SU-DHL-6 (cell line): ENCODE results near the gene RPL10.

Experiments
- H2AFZ ChIP-seq: fragments of 200-600 bp; sonication (generic); 2 replicates; pipeline ENCODE4 v1.6.1; 2014; ENCODE audit warnings: low read depth, mild to moderate bottlenecking, moderate library complexity, mixed read lengths, antibody characterized with exemption, low read length; ENCODE audit not compliant: severe bottlenecking
- H3F3A ChIP-seq: fragments of 200-600 bp; shearing (Covaris generic); 2 replicates; pipeline ENCODE4 v1.6.0; 2016; ENCODE audit warnings: antibody characterized with exemption, mild to moderate bottlenecking; ENCODE audit not compliant: insufficient read depth
- H3K27ac ChIP-seq: fragments of 200-600 bp; sonication (generic); 2 replicates; pipeline ENCODE4 v1.5.1; 2016; ENCODE audit warnings: low read depth, mild to moderate bottlenecking, low read length, moderate library complexity, mixed read lengths
- H3K27me3 ChIP-seq: fragments of 200-600 bp; sonication (generic), shearing (Covaris generic); 2 replicates; pipeline ENCODE4 v1.6.0; 2014; ENCODE audit warnings: mild to moderate bottlenecking, low read length
- H3K36me3 ChIP-seq: fragments of 200-600 bp; sonication (generic); 2 replicates; pipeline ENCODE4 v1.6.1; 2014; ENCODE audit warnings: mild to moderate bottlenecking, low read length, mixed read lengths
- H3K4me2 ChIP-seq: fragments of 300-600, 200-600 bp; shearing (Covaris generic), sonication (generic); 2 replicates; pipeline ENCODE4 v1.6.0; 2014; ENCODE audit warnings: low read length, low read depth, mild to moderate bottlenecking; ENCODE audit not compliant: poor library complexity, severe bottlenecking
- H3K4me3 ChIP-seq: fragments of 200-600 bp; sonication (generic); 2 replicates; pipeline ENCODE4 v1.5.1; 2014; ENCODE audit warnings: antibody characterized with exemption, low read length, mild to moderate bottlenecking, mixed read lengths; ENCODE audit not compliant: insufficient read depth, poor library complexity, severe bottlenecking
- H3K79me2 ChIP-seq: fragments of 200-600 bp; sonication (generic); 2 replicates; pipeline ENCODE4 v1.6.1; 2014; ENCODE audit warnings: mild to moderate bottlenecking, low read length, moderate library complexity; ENCODE audit not compliant: insufficient read depth
- H3K9ac ChIP-seq: fragments of 200-600 bp; sonication (generic); 2 replicates; pipeline ENCODE4 v1.7.0; 2014; ENCODE audit warnings: mild to moderate bottlenecking, low read length
- H3K9me2 ChIP-seq: fragments of 200-600 bp; sonication (generic); replicated peaks from 2 replicates; pipeline ENCODE4 v1.6.1; 2014; ENCODE audit warnings: low read length; ENCODE audit not compliant: insufficient read depth
- H3K9me3 ChIP-seq: fragments of 200-600 bp; sonication (generic); 2 replicates; pipeline ENCODE4 v1.6.1; 2014; ENCODE audit warnings: low read length, mixed read lengths; ENCODE audit not compliant: insufficient read depth
- H4K20me1 ChIP-seq: fragments of 200-600 bp; sonication (generic); 2 replicates; pipeline ENCODE4 v1.6.1; 2014; ENCODE audit warnings: low read depth, mild to moderate bottlenecking, antibody characterized with exemption, low read length, moderate library complexity, mixed read lengths
- EZH2phosphoT487 ChIP-seq: fragments of 200-600 bp; sonication (generic), shearing (Covaris generic); conservative IDR thresholded peaks from 2 replicates; pipeline ENCODE4 v1.6.1; 2018; ENCODE audit warnings: mild to moderate bottlenecking, antibody characterized with exemption, low read length, moderate library complexity, mixed read lengths
- TF ChIP-seq, protein P1 (sequence below): fragments of 200-600 bp; sonication (generic); IDR thresholded peaks from one replicate; pipeline ENCODE4 v1.5.1; 2017; ENCODE audit warnings: antibody characterized with exemption, mild to moderate bottlenecking, low read length, moderate library complexity; ENCODE audit not compliant: insufficient read depth, poor library complexity, severe bottlenecking

The RPL10 gene

DNA sequence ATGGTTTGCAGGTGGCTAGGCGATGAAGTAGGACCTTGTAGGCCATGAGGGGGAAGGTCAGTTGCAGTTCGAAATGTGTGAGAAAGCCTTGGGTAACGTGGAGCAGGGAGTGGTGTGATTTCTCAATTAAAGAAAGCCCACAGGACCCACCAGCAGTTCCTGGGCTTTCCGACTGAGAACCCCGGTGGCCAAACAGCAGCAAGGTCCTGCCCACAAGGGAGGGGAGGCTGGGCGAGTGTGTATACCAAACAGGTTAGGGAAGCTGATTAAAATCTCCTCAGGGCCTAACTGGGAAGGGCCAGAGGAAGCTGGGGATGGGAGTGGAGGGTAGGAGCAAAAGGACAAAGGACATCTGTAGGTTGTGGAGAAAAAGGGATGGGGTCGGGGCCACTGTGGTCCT, 32.7 kb downstream of the RPL10 start:
- Histone ChIP-seq H3K9me3 (no peaks in the 10 kb centered on the region), H3K9me2 (no peaks in the 10 kb centered on the region), H2AFZ (no peak overlapping the region), H3K4me3 (no peak overlapping the region), H4K20me1 (no peaks in the 10 kb centered on the region), H3F3A (0 out of 2 replicates have a peak, but pooled peaks cover under 1% of the 10 kb centered on the region), H3K27me3 (no peaks in the 10 kb centered on the region), H3K9ac (no peak overlapping the region), H3K4me2 (no peak overlapping the region), H3K27ac (no peak overlapping the region), H3K79me2 (peaks cover 9% of the 10 kb centered on the region; the same call in 1 of the 2 replicates), H3K36me3 (no peaks in the 10 kb centered on the region)
- TF ChIP-seq, protein P1, sequence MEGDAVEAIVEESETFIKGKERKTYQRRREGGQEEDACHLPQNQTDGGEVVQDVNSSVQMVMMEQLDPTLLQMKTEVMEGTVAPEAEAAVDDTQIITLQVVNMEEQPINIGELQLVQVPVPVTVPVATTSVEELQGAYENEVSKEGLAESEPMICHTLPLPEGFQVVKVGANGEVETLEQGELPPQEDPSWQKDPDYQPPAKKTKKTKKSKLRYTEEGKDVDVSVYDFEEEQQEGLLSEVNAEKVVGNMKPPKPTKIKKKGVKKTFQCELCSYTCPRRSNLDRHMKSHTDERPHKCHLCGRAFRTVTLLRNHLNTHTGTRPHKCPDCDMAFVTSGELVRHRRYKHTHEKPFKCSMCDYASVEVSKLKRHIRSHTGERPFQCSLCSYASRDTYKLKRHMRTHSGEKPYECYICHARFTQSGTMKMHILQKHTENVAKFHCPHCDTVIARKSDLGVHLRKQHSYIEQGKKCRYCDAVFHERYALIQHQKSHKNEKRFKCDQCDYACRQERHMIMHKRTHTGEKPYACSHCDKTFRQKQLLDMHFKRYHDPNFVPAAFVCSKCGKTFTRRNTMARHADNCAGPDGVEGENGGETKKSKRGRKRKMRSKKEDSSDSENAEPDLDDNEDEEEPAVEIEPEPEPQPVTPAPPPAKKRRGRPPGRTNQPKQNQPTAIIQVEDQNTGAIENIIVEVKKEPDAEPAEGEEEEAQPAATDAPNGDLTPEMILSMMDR, result no peak
- TF ChIP-seq EZH2phosphoT487, result no peak

DNA sequence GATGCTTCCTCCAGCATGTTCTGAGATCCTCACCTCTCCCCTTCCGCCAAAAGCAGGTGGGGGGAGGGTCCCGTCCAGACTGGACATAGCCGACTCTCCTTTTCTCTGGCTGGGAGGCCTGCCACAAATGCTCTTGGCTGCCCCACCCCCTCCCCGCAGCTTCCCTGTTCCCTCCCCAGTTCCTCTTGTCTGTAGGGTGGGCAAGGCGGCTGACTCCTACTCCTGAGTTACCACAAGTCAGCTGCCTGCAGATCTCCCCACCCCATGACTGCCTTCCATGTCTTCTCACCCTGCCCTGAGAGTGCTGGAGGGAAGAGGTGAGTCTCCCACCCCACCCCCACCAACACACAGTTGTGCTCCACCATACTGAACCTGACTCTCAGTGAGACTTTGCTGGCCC, 33.2 kb downstream of the RPL10 start:
- Histone ChIP-seq H3K9me3 (no peaks in the 10 kb centered on the region), H3K4me2 (no peak overlapping the region), H3K79me2 (peaks cover 9% of the 10 kb centered on the region; the same call in 1 of the 2 replicates), H3K4me3 (no peak overlapping the region), H3F3A (peaks cover 5% of the 10 kb centered on the region; the same call in 1 of the 2 replicates), H2AFZ (no peak overlapping the region), H3K9me2 (no peaks in the 10 kb centered on the region), H3K27me3 (no peaks in the 10 kb centered on the region), H4K20me1 (no peaks in the 10 kb centered on the region), H3K9ac (no peak overlapping the region), H3K36me3 (no peaks in the 10 kb centered on the region), H3K27ac (no peak overlapping the region)
- TF ChIP-seq, protein P1, result no peak
- no peak for TF ChIP-seq EZH2phosphoT487

DNA sequence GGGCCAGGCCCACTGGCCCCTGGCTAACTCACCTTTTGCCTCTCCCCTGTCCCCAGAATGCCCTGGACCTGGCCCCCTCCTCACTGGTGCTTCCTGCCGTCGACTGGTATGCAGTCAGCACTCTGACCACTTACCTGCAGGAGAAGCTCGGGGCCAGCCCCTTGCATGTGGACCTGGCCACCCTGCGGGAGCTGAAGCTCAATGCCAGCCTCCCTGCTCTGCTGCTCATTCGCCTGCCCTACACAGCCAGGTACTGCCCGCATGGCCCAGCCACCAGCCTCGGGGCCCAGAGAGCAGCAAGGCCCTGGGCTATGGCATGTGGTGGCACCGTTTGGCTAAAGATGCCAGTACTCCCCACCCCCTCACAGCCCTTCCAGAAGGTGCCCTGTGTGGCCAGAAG, 34.0 kb downstream of the RPL10 start:
- Histone ChIP-seq H3K4me2 (no peak overlapping the region), H3K9me3 (no peaks in the 10 kb centered on the region), H3K36me3 (no peaks in the 10 kb centered on the region), H3F3A (peaks cover 5% of the 10 kb centered on the region; the same call in 1 of the 2 replicates), H2AFZ (no peak overlapping the region), H4K20me1 (no peaks in the 10 kb centered on the region), H3K9me2 (no peaks in the 10 kb centered on the region), H3K27me3 (no peaks in the 10 kb centered on the region), H3K9ac (no peak overlapping the region), H3K4me3 (no peak overlapping the region), H3K79me2 (peaks cover 10% of the 10 kb centered on the region; the same call in 1 of the 2 replicates), H3K27ac (no peak overlapping the region)
- TF ChIP-seq, protein P1, result no peak
- no peak for TF ChIP-seq EZH2phosphoT487

DNA sequence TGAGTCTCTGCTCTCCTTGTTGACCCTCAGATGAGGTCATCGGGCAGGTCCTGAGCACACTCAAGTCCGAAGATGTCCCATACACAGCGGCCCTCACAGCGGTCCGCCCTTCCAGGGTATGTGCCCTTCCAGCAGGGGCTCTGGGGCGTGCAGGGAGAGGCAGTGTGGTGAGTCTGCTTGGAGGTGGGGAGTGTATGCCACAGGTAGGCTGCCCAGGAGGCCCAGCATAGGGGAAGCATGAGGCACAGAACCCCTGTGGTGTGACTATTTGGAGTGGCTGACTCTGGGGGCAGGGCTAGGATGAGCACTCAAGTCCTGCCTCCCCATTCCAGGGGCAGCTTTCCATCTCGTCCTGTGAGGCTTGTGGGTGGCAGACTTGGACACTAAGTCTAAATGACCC, 35.4 kb downstream of the RPL10 start:
- Histone ChIP-seq H3K9me3 (no peaks in the 10 kb centered on the region), H3F3A (peaks cover 5% of the 10 kb centered on the region; the same call in 1 of the 2 replicates), H3K27ac (no peak overlapping the region), H3K27me3 (no peaks in the 10 kb centered on the region), H3K79me2 (peaks cover 23% of the 10 kb centered on the region), H2AFZ (no peak overlapping the region), H3K9me2 (no peaks in the 10 kb centered on the region), H3K9ac (no peak overlapping the region), H3K4me2 (no peak overlapping the region), H4K20me1 (no peaks in the 10 kb centered on the region), H3K36me3 (no peaks in the 10 kb centered on the region), H3K4me3 (no peak overlapping the region)
- TF ChIP-seq, protein P1, result no peak
- TF ChIP-seq EZH2phosphoT487, result no peak
